ENCODE measurements around the gene SMARCB1.
"Not testable (repeated sequence)": the region's sequence is repeated elsewhere in the genome, so short reads cannot be mapped to it uniquely, and the experiment has no call there.

Gene SMARCB1

GRCh38 chr22:23850136-23850611 is 63.4 kb downstream of the SMARCB1 start:
- DNase-seq = no peak

GRCh38 chr22:23856721-23857605 is 70.2 kb downstream of the SMARCB1 start:
- DNase-seq = no peak

- DNase-seq = peak; percentile 92
Observed at GRCh38 chr22:23857606-23858483, 71.1 kb downstream of the SMARCB1 start, which contains the start of gene SLC2A11. Gene SLC2A11 (plus strand): TSS chr22:23857875. CDS start chr22:23858000, 125 bp downstream.

- no peak for DNase-seq
Observed at GRCh38 chr22:23858484-23858815, 71.7 kb downstream of the SMARCB1 start.

- DNase-seq = no peak
Observed at GRCh38 chr22:23859201-23859600, 72.4 kb downstream of the SMARCB1 start.

GRCh38 chr22:23860187-23860586 is 73.4 kb downstream of the SMARCB1 start:
- DNase-seq = not testable (repeated sequence)

GRCh38 chr22:23862103-23862502 is 75.3 kb downstream of the SMARCB1 start:
- no peak for DNase-seq

GRCh38 chr22:23864499-23865154 is 77.9 kb downstream of the SMARCB1 start:
- DNase-seq = not testable (repeated sequence)

GRCh38 chr22:23868580-23868979 is 81.8 kb downstream of the SMARCB1 start:
- DNase-seq = no peak

GRCh38 chr22:23874871-23875270 is 88.1 kb downstream of the SMARCB1 start:
- no peak for DNase-seq

GRCh38 chr22:23875801-23876200 is 89.0 kb downstream of the SMARCB1 start:
- DNase-seq = no peak

- DNase-seq = no peak
Observed at GRCh38 chr22:23877566-23877965, 90.8 kb downstream of the SMARCB1 start.

GRCh38 chr22:23878219-23878618 is 91.5 kb downstream of the SMARCB1 start:
- DNase-seq = no peak

GRCh38 chr22:23882370-23882769 is 95.6 kb downstream of the SMARCB1 start:
- DNase-seq = no peak

- DNase-seq = no peak
Observed at GRCh38 chr22:23883658-23884057, 96.9 kb downstream of the SMARCB1 start.

GRCh38 chr22:23884140-23884539 is 97.4 kb downstream of the SMARCB1 start:
- DNase-seq = no peak

All from activated gamma-delta T cell treated with Interleukin-2 at 50 U/mL for 16 hours (primary cell).